Brain microvascular endothelial cell (primary cell): ENCODE results near the gene EPB41L5.
"Not testable (repeated sequence)": the region's sequence is repeated elsewhere in the genome, so short reads cannot be mapped to it uniquely, and the experiment has no call there.

Experiments used
- DNase-seq: peaks from one replicate; pipeline ENCODE4 v3.0.0-alpha.2; 2020
- H3K27ac ChIP-seq: fragments of 250-450 bp; sonication (Bioruptor Pico); 2 replicates; pipeline ENCODE4 v1.5.1; 2020; ENCODE audit warnings: mild to moderate bottlenecking, moderate library complexity
- H3K27me3 ChIP-seq: fragments of 250-450 bp; sonication (Bioruptor Pico); replicated peaks from 2 replicates; pipeline ENCODE4 v1.5.1; 2020; ENCODE audit warnings: mild to moderate bottlenecking
- H3K36me3 ChIP-seq: fragments of 250-450 bp; sonication (Bioruptor Pico); replicated peaks from 2 replicates; pipeline ENCODE4 v1.5.1; 2020; ENCODE audit warnings: mild to moderate bottlenecking
- H3K4me3 ChIP-seq: 2 replicates; pipeline ENCODE4 v1.5.1; 2011; ENCODE audit warnings: low read depth, mild to moderate bottlenecking, control low read depth, low read length, moderate library complexity
- in situ Hi-C: cut with HindIII; loops from 2 replicates; pipeline ENCODE4 v1.10.0; 2017; ENCODE audit warnings: low sequenced_read_pairs, low pct_ligation_motif_present
- TF ChIP-seq, protein P1 (sequence below): IDR thresholded peaks from 2 replicates; pipeline ENCODE4 v1.5.1; 2011; ENCODE audit warnings: low read depth, mild to moderate bottlenecking, moderate library complexity, low read length, control low read depth, inconsistent platforms; ENCODE audit errors: missing control alignments

EPB41L5 gene

DNA sequence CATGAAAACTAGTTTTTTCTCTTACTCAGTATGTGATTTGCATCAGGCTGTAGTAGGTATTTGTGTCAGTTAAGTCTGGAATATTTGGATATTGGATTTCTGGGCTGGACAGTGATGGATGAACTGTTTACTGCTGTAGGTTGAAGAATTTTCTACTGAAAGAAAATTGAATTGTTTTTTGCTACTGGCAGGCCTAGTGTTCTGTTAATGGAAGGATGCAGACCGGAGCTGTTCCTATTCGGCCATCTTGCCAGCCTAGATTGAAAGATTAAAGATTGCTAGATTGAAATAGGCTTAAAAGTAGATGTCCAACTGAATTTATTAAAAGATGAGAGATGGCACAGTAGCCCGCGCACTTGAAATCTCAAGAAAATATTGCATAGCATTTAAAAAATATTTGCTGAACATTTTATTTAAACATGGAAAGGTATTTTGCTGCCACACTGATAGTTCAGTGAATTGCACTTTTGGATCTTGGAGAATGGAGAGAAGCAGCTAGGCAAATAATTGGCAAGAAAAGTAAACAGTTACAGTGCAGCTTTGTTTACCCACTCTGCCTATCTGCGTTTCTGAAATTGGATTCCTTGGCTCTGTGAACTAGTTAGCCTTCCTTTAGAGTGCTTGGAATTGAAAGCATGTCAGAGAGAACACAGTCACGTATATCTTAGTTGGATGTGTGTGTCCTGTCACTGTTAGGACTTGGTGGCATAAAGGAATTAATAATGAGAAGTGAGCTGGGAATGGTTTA, 54.1 kb downstream of the EPB41L5 start:
- DNase-seq = peak; percentile 20
- no peak overlapping the region for H3K27ac ChIP-seq
- no peak overlapping the region for H3K4me3 ChIP-seq
- in situ Hi-C loops = no loop called here
- H3K27me3 ChIP-seq = no peaks in the 10 kb centered on the region
- TF ChIP-seq, protein P1, sequence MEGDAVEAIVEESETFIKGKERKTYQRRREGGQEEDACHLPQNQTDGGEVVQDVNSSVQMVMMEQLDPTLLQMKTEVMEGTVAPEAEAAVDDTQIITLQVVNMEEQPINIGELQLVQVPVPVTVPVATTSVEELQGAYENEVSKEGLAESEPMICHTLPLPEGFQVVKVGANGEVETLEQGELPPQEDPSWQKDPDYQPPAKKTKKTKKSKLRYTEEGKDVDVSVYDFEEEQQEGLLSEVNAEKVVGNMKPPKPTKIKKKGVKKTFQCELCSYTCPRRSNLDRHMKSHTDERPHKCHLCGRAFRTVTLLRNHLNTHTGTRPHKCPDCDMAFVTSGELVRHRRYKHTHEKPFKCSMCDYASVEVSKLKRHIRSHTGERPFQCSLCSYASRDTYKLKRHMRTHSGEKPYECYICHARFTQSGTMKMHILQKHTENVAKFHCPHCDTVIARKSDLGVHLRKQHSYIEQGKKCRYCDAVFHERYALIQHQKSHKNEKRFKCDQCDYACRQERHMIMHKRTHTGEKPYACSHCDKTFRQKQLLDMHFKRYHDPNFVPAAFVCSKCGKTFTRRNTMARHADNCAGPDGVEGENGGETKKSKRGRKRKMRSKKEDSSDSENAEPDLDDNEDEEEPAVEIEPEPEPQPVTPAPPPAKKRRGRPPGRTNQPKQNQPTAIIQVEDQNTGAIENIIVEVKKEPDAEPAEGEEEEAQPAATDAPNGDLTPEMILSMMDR = no peak
- H3K36me3 ChIP-seq = no peaks in the 10 kb centered on the region

DNA sequence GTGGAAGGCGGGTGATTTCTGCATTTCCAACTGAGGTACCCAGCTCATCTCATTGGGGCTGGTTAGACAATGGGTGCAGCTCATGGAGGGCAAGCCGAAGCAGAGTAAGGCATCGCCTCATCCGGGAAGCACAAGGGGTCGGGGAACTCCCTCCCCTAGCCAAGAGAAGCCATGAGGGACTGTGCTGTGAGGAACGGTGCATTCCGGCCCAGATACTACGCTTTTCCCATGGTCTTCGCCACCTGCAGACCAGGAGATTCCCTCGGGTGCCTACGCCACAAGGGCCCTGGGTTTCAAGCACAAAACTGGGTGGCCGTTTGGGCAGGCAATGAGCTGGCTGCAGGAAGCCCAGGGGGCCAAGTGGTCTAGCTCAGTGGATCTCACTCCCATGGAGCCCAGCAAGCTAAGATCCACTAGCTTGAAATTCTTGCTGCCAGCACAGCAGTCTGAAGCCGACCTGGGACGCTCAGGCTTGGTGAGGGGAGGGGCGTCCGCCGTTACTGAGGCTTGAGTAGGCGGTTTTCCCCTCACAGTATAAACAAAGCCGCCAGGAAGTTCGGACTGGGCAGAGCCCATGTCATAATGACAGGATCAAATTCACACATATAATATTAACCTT, 55.3 kb downstream of the EPB41L5 start:
- DNase-seq, H3K4me3 ChIP-seq, H3K27ac ChIP-seq, H3K27me3 ChIP-seq, in situ Hi-C loops, H3K36me3 ChIP-seq: not testable (repeated sequence)

DNA sequence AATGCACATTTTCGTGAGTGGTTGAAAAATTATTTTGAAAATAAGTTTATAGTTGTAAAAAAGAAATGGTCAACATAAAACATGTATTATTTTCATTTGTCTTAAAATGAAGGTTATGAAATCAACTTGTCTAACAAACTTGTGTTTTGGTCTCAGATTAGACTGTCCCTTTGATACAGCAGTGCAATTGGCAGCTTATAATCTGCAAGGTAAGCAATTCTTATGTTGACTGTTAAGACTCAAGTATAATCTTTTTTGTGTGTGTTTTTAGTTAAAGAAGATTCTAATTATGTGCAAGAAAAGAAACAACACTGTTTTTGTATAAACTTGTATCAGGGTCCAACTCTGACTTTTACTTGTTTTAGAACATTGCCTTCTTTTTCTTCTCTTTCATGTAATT, 62.7 kb downstream of the EPB41L5 start:
- in situ Hi-C loops = no loop called here
- no peaks in the 10 kb centered on the region for H3K27me3 ChIP-seq
- no peaks in the 10 kb centered on the region for H3K36me3 ChIP-seq
- no peak for DNase-seq
- H3K27ac ChIP-seq = no peak overlapping the region
- TF ChIP-seq, protein P1 = no peak
- no peak overlapping the region for H3K4me3 ChIP-seq

DNA sequence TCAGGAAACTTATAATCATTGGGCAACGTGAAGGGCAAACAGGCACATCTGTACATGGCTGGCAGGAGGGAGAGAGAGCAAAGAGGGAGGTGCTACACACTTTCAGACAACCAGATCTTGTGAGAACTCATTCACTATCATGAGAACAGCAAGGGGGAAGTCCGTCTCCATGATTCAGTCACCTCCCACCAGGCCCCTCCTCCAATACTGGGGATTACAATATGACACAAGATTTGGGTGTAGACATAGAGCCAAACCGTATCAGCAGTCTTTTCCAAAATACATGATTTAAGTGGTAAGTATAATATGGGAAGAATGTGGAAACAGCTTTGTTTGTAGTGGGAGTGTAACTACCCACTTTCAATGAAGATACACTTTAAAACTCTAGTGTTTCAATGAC, 65.0 kb downstream of the EPB41L5 start:
- in situ Hi-C loops = no loop called here
- H3K27ac ChIP-seq = no peak overlapping the region
- H3K27me3 ChIP-seq = no peaks in the 10 kb centered on the region
- H3K36me3 ChIP-seq = no peaks in the 10 kb centered on the region
- no peak for DNase-seq
- H3K4me3 ChIP-seq = no peak overlapping the region
- TF ChIP-seq, protein P1 = no peak

DNA sequence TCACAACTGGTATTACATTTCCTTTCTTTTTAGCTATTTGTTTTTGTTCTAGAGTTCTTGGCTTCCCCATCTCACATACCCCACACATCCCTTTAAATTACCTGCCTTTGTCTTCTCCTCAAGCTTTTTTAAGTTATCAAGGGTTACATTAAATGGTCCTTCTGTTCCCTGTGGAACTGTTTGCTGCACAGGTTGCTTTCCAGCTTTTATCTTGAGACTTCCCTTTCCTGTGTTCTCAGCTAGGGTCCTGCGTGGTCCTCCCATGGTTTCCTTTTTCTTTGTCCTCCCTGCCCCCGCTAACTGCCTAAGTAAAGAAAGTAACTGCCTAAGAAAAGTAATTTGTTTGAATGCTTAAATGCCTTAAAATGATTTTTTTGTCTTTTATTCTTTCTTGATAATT, 66.8 kb downstream of the EPB41L5 start:
- TF ChIP-seq, protein P1 = no peak
- no peak for DNase-seq

DNA sequence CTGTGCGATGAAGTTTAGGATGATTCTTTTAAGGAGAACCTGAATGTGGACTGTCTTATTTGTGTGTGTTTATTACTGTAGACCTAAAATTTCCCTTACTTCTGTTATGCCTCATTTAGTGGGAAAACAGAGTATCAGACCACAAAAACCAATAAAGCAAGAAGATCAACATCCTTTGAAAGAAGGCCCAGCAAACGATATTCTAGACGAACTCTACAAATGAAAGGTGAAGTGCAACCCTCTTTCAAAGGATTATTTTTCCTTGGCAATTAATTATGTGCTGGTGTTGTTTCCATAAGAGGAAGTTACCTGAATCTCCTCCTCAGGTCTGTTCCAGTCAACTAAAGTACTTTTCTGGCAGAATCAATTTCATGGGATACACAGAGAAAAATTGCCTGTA, 78.6 kb downstream of the EPB41L5 start:
- in situ Hi-C loops = no loop called here
- no peak for DNase-seq
- no peak overlapping the region for H3K4me3 ChIP-seq
- no peak overlapping the region for H3K27ac ChIP-seq
- TF ChIP-seq, protein P1 = no peak
- no peaks in the 10 kb centered on the region for H3K27me3 ChIP-seq
- no peaks in the 10 kb centered on the region for H3K36me3 ChIP-seq

More for the DNA sequence above, 66.8 kb downstream of the EPB41L5 start:
- H3K27me3 ChIP-seq = no peaks in the 10 kb centered on the region
- H3K27ac ChIP-seq = no peak overlapping the region
- H3K36me3 ChIP-seq = no peaks in the 10 kb centered on the region
- no peak overlapping the region for H3K4me3 ChIP-seq
- in situ Hi-C loops = no loop called here
